Measurements from ENCODE around the gene SLC7A1. TPM values are rescaled to one million over a fixed set of nuclear protein-coding genes. Genes with fewer than 3 reads are reported as not detected.

Gene SLC7A1
- total and polyA plus RNA-seq, 2 of the 13 experiments (the other 11 are each of a cell fraction or from before 2014, with no cell fraction given), result 14.5 to 15.3 TPM

GRCh38 chr13:29598321-29598720 lies 2.8 kb upstream of the SLC7A1 start:
- peaks cover 18% of the 10 kb centered on the region for H3K4me1 ChIP-seq (ENCODE audit: insufficient read depth, low read length)
- POLR2A ChIA-PET, result no interaction called here
- H3K79me2 ChIP-seq (ENCODE audit: insufficient read depth, low read length), result peaks cover 17% of the 10 kb centered on the region
- peaks cover 5% of the 10 kb centered on the region; the same call in 1 of the 2 replicates for H4K20me1 ChIP-seq (ENCODE audit: insufficient read depth, low read length)
- H2AFZ ChIP-seq (ENCODE audit: low read length), result no peak overlapping the region
- no peak for DNase-seq (ENCODE audit: low spot score)
- no peak overlapping the region for H3K4me3 ChIP-seq (replicated peaks in 1 of 3; ENCODE audit: insufficient read depth in 1 of 3, low read depth in 2 of 3, low read length in 3 of 3)
- no peak overlapping the region for H3K9ac ChIP-seq (ENCODE audit: insufficient read depth, low read depth, low read length)
- no peaks in the 10 kb centered on the region for H3K9me3 ChIP-seq (ENCODE audit: low read length)
- CTCF ChIA-PET (ENCODE audit: low intra/inter-chr PET ratio, low total read pairs), result no interaction called here
- no peaks in the 10 kb centered on the region for H3K36me3 ChIP-seq (replicated peaks in 1 of 2; ENCODE audit: control insufficient read depth in 1 of 2, insufficient read depth in 2 of 2, low read length in 2 of 2)
- no peak overlapping the region for H3K27ac ChIP-seq (ENCODE audit: extremely low read length, insufficient read depth, low read length)
- intact Hi-C loops (cut with micrococcal nuclease; ENCODE audit: unreplicated experiment) (loop anchor here (5.0 to 10.0 kb wide), 2 partner anchors 94 to 1019 kb away; partner anchors contain the start of gene USPL1), in situ Hi-C loops (cut with HindIII; ENCODE audit: extremely low pct_ligation_motif_present, low pct_unique_long_range_greater_than_20kb) (loop anchor here (10.0 kb wide), 1 partner anchor 246 kb away; no protein-coding TSS in a partner anchor)
- ATAC-seq, result no peak
- no peak overlapping the region for H3K4me2 ChIP-seq (ENCODE audit: low read depth, low read length)
- FAIRE-seq, result no peak
- WGBS (ENCODE audit: low lambda C conversion rate), result 51% methylated on average over 2 of the region's 2 CpGs
- TF ChIP-seq SMAD1 (CRISPR knock-in tag; IDR thresholded peaks at IDR 0.05; ENCODE audit: borderline replicate concordance, low read depth) (no peak), PAWR (CRISPR knock-in tag; IDR thresholded peaks at IDR 0.05; ENCODE audit: borderline replicate concordance) (no peak), SNAI1 (CRISPR knock-in tag; IDR thresholded peaks at IDR 0.05; ENCODE audit: borderline replicate concordance) (no peak), PLRG1 (conservative IDR thresholded peaks at IDR 0.05) (no peak), ZNF674 (CRISPR knock-in tag; IDR thresholded peaks at IDR 0.05; ENCODE audit: low read depth) (no peak), THAP11 (CRISPR knock-in tag; IDR thresholded peaks at IDR 0.05) (no peak), ZNF768 (CRISPR knock-in tag; IDR thresholded peaks at IDR 0.05) (no peak), ZNF878 (CRISPR knock-in tag; IDR thresholded peaks at IDR 0.05) (no peak), GABPA (IDR thresholded peaks at IDR 0.05; ENCODE audit: low read depth, low read length) (no peak), GABPA (CRISPR knock-in tag; IDR thresholded peaks at IDR 0.05; ENCODE audit: low read depth) (no peak), SP2 (CRISPR knock-in tag; IDR thresholded peaks at IDR 0.05) (no peak), NFYB (CRISPR knock-in tag; IDR thresholded peaks at IDR 0.05) (no peak), JUNB (CRISPR knock-in tag; IDR thresholded peaks at IDR 0.05; ENCODE audit: borderline replicate concordance) (no peak), NFE2L2 (IDR thresholded peaks at IDR 0.05; ENCODE audit: low read length) (no peak), EEA1 (CRISPR knock-in tag; IDR thresholded peaks at IDR 0.05; ENCODE audit: borderline replicate concordance) (no peak), HOXD1 (CRISPR knock-in tag; IDR thresholded peaks at IDR 0.05) (no peak), GATAD1 (CRISPR knock-in tag; IDR thresholded peaks at IDR 0.05) (no peak), LCORL (IDR thresholded peaks at IDR 0.05) (no peak), LCORL (CRISPR knock-in tag; IDR thresholded peaks at IDR 0.05) (no peak)
- H3K27me3 ChIP-seq (ENCODE audit: control insufficient read depth in 1 of 2, insufficient read depth in 2 of 2, low read length in 2 of 2), result peaks cover 0 to 20% of the 10 kb centered on the region in 2 experiments; a peak in 2 of 5 replicates
- BruUV-seq (replicated peaks), result no TSS peak
